CD4-positive, alpha-beta T cell treated with Interferon alpha-2 for 1 hour (primary cell): ENCODE results near the gene STAT2.
A peak's percentile ranks its signal among the peaks of the same experiment; 100 is the strongest.
"Not testable (repeated sequence)": the region's sequence is repeated elsewhere in the genome, so short reads cannot be mapped to it uniquely, and the experiment has no call there.

Experiments used
- DNase-seq, 2 donors: peaks; one replicate each; pipeline ENCODE4 v3.0.0-alpha.2; 2020 to 2022

STAT2 gene

DNA sequence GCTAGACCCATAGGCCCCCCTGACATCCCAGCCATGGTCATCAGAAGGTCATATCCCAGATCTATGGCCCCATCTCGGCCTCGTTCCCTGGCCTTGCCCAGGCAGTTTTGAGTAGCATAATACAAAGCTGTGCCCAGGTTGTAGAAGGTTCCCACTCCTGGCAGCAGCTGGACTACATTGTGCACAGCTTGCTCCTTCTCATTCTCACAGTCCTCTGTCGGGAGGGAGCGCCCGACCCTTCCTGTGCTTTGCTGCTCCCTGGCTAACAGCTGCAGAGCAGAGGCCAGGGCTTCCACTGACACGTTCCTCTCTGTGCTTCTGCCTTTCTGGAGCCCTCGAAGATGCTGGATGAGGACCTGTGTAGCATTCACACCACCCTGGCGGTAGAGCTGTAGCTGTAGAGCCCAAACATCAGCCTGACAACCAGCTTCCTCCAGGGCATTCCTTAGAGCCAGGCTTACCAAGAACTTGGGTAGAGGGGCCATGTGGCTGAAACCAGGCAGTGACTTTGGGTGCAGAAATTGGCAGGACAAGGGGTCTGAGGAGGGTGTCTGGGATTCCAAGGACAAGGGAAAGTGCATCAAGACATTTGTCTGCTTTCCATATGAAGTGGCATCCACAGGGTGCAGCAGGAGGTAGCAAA, 1.7 kb upstream of the STAT2 start:
- DNase-seq = no peak

DNA sequence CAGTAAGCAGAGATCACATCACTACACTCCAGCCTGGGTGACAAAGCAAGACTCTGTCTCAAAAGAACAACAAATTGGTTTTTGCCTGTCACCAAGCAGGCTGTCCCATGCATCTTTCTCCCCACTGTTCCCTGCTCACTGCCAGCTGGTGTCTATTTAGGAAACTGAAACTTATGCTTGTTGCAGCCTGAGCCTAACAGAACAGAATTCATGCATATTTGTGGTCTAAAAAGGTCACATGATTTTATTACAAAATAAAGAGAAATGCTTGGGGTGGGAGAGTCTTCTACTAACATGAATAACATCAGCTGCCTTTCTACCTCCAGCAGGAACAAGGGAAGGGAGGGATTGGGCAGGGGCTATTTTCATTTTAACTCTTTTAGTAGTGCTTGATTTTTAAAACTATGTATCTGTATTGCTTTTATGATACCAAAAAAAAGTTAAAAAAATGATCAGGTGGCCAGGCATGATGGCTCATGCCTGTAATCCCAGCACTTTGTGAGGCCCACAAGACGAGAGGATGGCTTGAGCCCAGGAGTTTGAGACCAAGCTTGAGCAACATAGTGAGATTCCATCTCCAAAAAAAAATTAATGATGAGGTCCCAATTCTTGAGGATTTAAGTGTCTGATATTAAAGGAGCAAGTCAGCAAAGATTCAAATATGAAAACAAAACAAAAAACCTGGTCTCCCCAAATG, 923 bp downstream of the STAT2 start:
- DNase-seq = peak; percentile 54 to 67

- DNase-seq = no peak
Measured at GRCh38 chr12:56351325-56351724, 8.6 kb downstream of the STAT2 start.

DNA sequence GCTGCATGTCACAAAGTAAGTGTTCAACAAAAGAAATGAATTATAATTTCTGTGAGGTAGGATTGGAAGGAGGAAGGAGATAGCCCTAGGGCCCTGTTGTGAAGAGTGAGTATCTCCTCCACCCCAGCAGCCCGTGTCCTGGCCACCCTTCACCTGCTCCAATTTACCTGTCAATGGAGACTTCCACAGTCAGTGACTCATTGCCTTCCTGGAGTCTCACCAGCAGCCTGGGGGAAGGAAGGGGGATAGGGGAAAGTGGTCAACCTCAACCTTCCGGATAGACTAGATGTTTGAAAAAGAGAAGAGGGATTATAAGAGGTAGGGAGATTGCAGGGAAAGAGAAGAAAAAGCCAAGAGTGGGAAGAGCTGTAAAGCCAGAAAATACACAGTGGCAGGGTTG, 9.2 kb downstream of the STAT2 start:
- DNase-seq = no peak

DNA sequence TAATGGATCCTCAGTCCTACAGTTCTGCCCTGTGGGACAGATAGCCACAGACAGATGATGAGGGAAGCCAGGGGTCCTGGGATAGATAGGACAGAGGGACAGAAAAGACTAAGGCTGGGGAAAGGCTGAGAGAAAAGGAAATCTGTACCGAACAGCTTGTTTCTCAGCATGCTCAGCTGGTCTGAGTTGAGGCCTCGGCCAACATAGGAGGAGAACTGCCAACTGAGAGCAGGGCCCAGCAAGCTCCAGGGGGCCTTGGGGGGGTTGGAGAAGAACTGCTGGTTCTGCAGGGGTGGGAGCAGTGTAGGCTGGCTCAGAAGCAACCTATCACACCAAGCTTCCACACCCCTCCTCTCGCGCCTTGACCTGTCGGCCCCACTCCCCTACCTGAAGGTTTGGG, 11.1 kb downstream of the STAT2 start:
- DNase-seq = no peak

DNA sequence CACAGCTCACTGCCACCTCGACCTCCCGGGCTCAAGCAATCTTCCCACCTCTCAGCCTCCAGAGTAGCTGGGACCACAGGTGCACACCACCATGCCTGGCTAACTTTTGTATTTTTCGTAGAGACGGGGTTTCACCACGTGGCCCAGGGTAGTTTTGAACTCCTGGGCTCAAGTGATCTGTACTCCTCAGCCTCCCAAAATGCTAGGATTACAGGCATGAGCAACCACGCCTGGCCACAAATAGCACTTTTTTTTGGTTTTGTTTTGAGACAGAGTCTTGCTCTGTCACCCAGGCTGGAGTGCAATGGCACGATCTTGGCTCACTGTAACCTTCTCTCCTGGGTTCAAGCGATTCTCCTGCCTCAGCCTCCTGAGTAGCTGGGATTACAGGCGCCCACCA, 12.7 kb downstream of the STAT2 start:
- not testable (repeated sequence) for DNase-seq

- no peak for DNase-seq
Measured at GRCh38 chr12:56346675-56347074, 13.2 kb downstream of the STAT2 start.

GRCh38 chr12:56342290-56342689, 17.6 kb downstream of the STAT2 start:
- not testable (repeated sequence) for DNase-seq

DNA sequence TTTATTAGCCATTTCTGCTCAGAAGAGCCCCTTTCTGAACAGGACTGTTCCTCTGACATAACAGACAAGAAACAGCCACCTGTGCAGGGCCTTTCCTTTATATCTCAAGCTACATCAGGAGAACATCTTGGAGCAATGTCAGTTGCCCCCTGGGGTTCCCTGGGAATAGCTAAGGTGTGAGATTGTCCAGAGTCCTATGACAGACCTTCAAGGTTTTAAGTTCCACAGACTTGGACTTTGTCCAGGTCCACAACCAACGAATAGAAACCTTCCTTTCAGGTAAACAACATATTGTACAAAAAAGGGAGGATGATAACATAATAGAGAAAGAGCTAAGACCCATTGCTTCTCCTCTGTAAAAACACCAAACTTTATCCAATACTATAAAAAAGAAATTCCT, 18.3 kb downstream of the STAT2 start:
- DNase-seq = no peak

DNA sequence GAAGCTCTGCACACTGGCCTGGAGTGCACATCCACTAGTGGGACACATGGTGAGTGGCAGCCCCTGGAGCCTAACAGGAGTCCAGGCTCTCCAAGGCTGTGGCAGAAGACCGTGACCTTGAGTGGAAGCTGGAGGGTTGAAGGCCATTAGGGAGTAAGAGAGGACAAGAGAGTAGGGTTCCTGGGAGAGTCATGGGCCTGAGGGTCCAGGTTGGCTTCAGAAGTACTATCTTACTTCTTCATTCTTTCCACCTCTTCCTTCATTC, 20.8 kb downstream of the STAT2 start:
- DNase-seq = no peak

DNA sequence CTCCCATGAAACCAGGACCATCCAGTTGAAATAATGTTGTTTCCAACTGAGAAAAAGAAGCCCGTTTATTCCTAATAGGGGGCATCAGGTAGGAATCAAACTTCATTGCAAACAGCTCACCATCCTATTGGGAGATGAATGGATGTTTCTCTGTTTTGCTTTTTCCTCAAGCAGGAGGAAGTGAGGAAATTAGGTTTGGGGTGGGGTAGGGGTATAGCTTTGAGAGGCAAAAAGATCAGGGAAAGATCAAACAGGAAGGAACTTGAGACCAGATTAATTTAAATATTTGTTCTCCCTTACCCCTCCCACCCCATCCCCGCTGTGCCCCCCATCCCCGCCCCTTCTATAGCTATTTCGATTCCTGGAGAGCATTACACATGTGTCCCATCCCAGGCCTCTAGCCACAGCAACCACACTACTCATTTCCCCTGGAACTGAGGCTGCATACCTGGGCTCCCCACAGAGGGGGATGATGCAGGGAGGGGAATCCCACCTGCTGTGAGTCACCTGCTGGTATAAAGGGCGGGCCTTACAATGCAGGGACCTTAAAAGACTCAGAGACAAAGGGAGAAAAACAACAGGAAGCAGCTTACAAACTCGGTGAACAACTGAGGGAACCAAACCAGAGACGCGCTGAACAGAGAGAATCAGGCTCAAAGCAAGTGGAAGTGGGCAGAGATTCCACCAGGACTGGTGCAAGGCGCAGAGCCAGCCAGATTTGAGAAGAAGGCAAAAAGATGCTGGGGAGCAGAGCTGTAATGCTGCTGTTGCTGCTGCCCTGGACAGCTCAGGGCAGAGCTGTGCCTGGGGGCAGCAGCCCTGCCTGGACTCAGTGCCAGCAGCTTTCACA, 21.4 kb downstream of the STAT2 start, which contains the start of gene IL23A:
Gene IL23A (plus strand): TSS at position 577 of the 850 bp plus-strand sequence. CDS start 161 bp downstream, at position 738.
- peak; percentile 88 to 92 for DNase-seq

DNA sequence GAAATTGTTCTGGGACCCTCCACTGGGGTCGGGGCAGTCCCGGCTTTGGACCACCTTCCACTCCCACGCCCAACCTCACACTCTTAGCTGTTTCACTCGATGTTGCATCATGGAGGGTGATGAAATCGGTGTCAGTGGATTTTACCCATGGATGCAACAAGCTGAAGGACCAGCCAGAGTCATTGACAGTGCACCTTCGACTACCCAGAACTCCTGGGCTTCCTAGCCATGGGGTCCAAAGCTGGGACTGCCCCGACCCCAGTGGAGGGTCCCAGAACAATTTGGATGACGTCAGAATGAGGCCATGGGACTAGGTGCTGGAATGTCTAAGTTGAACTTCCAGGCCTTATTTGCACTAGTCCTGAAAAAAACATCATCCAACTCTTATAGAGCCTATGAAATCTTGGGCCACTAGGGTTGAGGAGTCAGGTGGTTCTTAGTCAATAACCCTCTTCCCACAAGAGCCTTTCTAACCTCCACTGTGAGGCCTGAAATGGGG, 22.1 kb downstream of the STAT2 start:
- DNase-seq = no peak

DNA sequence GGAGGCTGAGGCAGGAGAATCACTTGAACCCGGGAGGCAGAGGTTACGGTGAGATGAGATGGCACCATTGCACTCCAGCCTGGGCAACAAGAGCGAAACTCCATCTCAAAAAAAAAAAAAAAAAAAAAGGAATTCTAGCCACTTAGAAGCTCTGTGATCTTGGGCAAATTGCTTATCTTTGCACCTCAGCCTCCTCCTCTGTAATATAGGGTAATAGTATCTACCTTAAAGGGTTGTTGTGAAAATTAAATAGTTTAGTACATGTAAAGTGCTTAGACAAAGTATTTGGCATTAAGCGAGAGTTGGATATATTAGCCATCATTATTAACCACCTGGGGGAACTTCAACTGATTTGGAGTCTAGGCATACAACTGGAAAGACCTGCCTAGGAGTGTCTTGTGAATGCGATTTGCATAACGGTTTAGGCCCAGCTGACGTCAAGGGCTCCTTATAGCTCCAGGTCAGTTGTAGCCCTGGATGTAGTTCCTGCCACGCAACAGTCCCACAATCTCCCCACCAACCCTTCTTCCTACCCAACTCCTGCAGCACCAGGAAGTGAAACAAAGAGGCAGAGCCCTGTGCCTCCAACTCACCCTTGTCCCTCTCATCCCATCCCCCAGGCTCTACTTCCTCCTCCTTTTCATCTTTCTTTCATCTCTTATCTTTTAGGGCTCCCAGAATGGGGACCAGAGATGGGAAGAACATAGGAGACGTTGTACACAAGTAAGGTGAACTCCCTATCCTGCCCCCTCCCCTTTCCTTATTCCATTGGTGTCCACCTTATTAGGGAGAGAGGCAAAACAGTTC, 23.3 kb downstream of the STAT2 start:
- peak in 1 of 2 donors; percentile 51 for DNase-seq

DNA sequence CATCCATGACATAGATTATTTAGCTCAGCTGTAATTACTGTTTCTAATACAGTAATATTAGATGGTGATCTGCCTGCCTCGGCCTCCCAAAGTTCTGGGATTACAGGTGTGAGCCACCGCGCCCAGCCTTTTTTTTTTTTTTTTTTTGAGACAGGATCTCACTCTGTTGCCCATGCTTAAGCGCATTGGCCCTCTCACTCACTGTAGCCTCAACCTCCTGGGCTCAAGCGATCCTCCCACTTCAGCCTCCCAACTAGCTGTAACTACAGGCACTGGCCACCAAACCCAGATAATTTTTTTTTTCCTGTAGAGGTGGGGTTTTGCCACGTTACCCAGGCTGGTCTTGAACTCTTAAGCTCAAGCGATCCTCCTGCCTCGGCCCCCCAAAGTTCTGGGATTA, 24.4 kb downstream of the STAT2 start:
- not testable (repeated sequence) for DNase-seq

- DNase-seq = no peak
Measured at GRCh38 chr12:56334490-56334793, 25.5 kb downstream of the STAT2 start.

DNA sequence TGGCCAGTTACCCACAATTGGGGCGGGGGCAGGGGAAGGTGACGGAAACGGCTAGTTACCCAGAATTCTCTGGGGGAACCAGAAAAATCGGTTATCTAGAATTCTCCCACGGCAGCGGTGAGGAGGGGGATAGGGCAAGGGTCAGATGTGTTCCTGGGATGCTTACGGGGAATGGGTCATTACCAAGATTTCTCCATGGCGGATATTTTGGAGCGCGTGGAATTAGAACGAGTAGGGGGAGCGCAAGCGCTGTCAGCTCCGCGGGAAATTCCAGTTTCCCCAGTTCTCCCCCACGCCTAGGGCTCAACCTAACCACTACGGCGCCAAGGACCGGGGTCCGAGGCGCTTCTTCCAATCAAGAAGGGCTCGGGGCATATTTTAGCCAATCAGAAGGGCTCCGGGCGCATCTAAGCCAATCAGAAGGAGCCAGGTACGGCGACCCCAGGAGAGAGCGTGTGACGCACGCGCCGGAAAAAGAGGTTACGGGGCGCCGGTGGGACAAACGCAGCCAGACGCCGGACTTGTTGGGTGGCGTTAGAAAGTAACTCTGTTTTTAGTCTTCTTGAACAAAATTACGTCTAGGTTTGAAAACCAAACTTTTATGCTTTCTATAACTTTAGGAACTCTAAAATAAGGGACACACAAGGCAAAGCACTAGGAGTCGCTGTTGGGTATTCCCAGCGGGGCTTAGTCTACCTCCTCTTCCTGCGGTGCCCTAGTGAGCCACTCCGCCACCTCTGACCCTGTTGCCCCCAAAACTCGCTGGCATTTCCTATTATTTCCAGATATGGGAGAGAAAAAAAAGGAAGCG, 26.0 kb downstream of the STAT2 start, which contains the start of gene PAN2:
Gene PAN2 (minus strand): TSS at position 322 of the 811 bp plus-strand sequence. CDS start 906 bp downstream, outside the sequence.
- DNase-seq = peak; percentile 96 to 97

DNA sequence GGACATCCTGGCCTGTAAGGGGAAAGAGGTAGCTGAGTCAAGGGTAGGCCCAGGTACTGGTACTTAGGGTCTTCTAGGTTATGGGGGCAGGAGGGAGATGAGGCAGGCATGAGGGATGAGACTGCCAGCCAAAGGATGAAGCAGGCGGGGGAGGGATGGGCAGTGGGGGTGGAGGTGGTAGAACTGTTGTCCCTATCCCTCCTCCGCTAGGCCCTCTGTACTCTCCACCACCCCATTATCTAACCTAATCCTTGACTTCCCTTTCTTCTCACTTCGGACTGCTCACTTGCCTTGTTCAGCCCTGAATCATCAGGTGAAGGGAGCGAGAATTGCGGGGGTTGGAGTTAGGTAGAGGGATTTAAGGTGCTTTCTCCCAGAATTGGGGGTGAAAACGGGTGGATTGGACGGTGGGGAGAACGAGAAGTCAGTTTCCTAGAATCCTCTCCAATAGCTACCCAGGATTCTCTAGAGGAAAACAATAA, 26.7 kb downstream of the STAT2 start:
- no peak for DNase-seq

GRCh38 chr12:56332512-56333196, 27.3 kb downstream of the STAT2 start:
- DNase-seq = no peak

GRCh38 chr12:56330936-56331490, 28.9 kb downstream of the STAT2 start:
- no peak for DNase-seq

- no peak for DNase-seq
Measured at GRCh38 chr12:56326533-56326932, 33.4 kb downstream of the STAT2 start.

DNA sequence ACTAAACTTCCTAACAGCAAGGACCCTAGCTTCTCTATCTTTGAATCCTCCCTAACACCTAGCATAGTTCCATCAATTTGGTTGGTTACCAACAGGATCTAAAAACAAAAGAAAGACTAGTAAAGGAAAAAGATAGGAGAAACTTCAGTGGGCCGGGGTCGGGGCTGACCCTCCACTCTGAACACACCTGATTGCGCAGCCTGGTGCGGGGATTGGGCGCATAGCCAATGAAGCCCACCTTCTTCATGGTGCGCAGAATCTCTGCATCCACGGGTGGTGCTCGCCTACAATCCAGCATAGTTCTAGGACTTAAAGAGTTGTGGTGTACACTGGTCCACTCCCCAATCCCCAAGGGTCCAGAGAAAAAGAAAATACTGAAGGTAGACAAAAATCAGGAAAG, 33.8 kb downstream of the STAT2 start:
- no peak for DNase-seq
